ENCODE data around the gene LAGE3. TPM values are rescaled to one million over a fixed set of nuclear protein-coding genes. Genes with fewer than 3 reads are reported as not detected.

Gene LAGE3
- total RNA-seq, 4 donors from 2014 or later: 22.9 to 50.0 (median 28.5) TPM

DNA sequence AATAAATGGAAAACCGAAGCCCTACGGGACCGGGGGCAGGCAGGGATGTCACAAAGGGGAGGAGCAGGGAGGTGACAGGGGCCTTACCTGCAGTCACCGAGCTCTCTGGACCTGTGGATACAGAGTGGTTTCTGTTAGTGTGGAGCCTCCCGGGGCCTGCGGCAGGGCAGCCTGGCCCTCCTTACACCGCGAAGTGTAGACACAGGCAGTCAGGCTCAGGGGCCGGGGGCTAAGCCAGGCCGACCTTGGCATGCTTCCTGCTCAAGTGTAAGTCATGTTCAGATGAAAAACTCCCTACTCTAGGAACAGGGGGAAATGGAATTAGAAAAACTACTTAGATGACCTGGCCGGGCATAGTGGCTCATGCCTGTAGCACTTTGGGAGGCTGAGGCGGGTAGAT is 32.7 kb upstream of the LAGE3 start:
- no peak for DNase-seq (ENCODE audit: low spot score in 2 of 2)
- TF ChIP-seq, protein P1, sequence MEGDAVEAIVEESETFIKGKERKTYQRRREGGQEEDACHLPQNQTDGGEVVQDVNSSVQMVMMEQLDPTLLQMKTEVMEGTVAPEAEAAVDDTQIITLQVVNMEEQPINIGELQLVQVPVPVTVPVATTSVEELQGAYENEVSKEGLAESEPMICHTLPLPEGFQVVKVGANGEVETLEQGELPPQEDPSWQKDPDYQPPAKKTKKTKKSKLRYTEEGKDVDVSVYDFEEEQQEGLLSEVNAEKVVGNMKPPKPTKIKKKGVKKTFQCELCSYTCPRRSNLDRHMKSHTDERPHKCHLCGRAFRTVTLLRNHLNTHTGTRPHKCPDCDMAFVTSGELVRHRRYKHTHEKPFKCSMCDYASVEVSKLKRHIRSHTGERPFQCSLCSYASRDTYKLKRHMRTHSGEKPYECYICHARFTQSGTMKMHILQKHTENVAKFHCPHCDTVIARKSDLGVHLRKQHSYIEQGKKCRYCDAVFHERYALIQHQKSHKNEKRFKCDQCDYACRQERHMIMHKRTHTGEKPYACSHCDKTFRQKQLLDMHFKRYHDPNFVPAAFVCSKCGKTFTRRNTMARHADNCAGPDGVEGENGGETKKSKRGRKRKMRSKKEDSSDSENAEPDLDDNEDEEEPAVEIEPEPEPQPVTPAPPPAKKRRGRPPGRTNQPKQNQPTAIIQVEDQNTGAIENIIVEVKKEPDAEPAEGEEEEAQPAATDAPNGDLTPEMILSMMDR (IDR thresholded peaks at IDR 0.05): no peak
- TF ChIP-seq POLR2A (IDR thresholded peaks at IDR 0.05): no peak
- intact Hi-C loops (cut with DNase I; ENCODE audit: low total_unique reads): no loop called here
- H3K4me3 ChIP-seq (ENCODE audit: low read depth, poor library complexity, severe bottlenecking): no peak overlapping the region
- WGBS, 2 donors: 80 to 86% methylated on average over 12 of the region's 12 CpGs

DNA sequence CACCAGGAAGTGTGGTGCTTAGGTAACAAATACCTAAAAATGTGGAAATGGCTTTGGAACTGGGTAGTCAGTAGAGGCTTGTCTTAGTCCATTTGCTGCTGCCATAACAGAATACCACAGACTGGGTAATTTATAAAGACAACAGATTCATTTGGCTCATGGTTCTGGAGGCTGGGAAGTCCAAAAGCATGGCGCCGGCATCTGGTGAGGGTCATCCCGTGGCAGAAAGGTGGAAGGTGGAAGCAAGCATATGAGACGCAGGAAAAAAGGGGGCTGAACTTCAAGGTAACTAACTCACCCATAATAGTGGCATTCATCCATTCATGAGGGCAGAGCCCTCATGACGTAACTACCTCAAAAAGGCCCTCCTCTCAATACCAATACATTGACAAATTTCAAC is 30.4 kb upstream of the LAGE3 start:
- intact Hi-C loops (cut with DNase I; ENCODE audit: low total_unique reads): no loop called here
- DNase-seq (ENCODE audit: low spot score in 2 of 2): no peak
- H3K4me3 ChIP-seq (ENCODE audit: low read depth, poor library complexity, severe bottlenecking): no peak overlapping the region
- TF ChIP-seq, protein P1 (IDR thresholded peaks at IDR 0.05): no peak
- no peak for TF ChIP-seq POLR2A (IDR thresholded peaks at IDR 0.05)
- WGBS, 2 donors: 92 to 95% methylated on average over 5 of the region's 5 CpGs

DNA sequence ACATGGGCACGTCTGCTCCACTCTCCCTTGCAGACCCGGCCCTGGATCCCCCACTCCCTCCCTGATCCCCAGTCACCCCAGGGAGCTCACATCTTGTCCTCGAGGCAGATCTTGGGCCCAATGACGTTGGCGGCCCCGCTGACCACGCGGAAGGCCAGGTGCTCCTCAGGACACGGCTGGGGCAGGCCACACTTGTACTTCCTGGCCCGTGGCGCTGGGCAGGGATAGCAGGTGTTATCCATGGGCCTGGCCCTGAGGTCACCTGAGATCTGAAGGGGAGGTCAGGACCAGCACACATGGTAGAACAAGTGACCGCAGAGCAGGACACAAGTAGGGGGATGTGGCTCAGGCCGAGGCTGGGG is 29.3 kb upstream of the LAGE3 start:
- DNase-seq (ENCODE audit: low spot score in 2 of 2): no peak
- intact Hi-C loops (cut with DNase I; ENCODE audit: low total_unique reads): no loop called here
- H3K4me3 ChIP-seq (ENCODE audit: low read depth, poor library complexity, severe bottlenecking): no peak overlapping the region
- 89 to 100% methylated on average over 1 to 10 of the region's 13 CpGs for WGBS, 2 donors
- no peak for TF ChIP-seq POLR2A (IDR thresholded peaks at IDR 0.05)
- TF ChIP-seq, protein P1 (IDR thresholded peaks at IDR 0.05): no peak

DNA sequence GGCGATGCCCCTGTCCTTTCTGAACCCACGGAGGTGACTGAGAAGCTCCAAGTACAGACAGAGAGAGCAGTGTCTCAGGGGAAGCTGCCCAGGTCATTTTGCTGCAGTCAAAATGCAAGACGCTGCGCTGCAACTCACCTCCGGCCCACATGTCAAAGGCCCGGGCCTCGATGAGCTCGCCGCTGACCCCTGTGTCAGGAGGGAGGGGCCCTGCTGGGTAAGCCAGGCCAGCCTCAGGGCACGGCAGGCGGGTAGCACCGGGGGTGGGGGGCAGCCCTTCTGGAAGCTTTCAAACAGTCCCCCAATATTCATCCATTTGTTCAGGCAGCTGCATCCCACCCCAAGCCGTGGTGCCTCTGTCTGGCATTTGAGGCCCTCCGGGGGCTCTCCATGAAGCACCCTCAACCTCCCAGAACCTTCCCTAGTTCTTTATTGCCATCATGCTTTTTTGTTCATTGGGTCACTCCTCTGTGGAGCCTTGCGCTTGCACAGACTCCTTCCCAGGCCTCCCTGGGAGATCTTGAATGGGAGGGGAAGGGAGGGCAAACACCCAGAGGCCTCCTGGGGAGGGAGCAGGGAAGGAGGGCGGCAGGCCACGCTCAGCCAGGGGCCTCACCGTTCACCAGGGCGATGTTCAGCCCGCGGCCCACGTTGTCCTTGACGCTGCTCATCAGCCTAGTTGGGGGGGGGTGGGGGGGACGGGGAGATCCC is 28.7 kb upstream of the LAGE3 start:
- 78 to 90% methylated on average over 9 to 15 of the region's 24 CpGs for WGBS, 2 donors
- no peak for DNase-seq (ENCODE audit: low spot score in 2 of 2)
- no peak for TF ChIP-seq POLR2A (IDR thresholded peaks at IDR 0.05)
- TF ChIP-seq, protein P1 (IDR thresholded peaks at IDR 0.05): no peak
- intact Hi-C loops (cut with DNase I; ENCODE audit: low total_unique reads): no loop called here
- H3K4me3 ChIP-seq (ENCODE audit: low read depth, poor library complexity, severe bottlenecking): no peak overlapping the region

DNA sequence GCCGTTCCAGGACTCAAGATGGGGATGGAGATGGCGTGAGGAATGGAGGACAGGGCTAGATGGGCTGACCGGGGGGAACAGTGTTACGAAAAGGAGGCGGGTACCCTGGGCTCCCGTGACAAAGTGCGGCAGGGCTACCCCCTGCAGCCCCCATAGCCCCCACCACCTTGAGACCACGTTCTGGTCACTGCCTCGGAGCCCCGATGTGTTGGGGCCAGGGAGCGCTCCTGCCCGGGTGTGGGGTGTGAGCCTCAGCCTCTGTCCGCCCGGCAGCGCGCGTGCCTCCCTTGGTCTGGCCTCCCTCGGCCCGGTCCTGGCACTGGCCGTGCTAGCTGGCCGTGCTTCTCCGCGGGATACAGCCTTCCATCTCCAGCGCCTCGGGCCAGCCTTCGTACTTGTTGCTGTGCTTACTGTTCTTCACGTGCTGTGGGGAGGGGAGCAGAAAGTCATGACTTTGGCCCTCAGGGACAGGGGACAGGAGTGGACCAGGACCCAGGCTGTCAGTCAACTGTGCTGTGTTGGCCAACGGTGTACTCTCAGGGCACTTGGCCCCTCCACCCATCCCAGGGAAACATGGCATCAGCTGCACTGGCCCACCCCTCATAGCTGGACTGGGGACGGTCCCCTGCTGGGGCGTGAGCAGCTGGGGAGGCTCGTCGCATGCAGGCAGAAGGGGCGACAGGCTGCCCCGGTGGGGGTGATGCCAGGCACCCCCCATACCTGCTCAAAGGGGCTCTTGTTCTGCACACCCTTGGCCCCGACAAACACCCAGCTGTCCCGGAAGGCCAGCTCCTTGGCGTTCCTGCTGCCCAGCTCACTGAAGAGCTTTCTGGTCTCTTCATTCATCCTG is 27.6 kb upstream of the LAGE3 start:
- intact Hi-C loops (cut with DNase I; ENCODE audit: low total_unique reads): no loop called here
- no peak overlapping the region for H3K4me3 ChIP-seq (ENCODE audit: low read depth, poor library complexity, severe bottlenecking)
- no peak for DNase-seq (ENCODE audit: low spot score in 2 of 2)
- 88 to 94% methylated on average over 26 to 36 of the region's 37 CpGs for WGBS, 2 donors
- TF ChIP-seq, protein P1 (IDR thresholded peaks at IDR 0.05): no peak
- TF ChIP-seq POLR2A (IDR thresholded peaks at IDR 0.05): no peak
